GM13976 (cell line): ENCODE data around the gene C22orf31.

Experiments used
- DNase-seq: peaks from one replicate; pipeline ENCODE4 v3.0.0; 2012; ENCODE audit warnings: low spot score
- CTCF ChIP-seq: IDR thresholded peaks from 2 replicates; pipeline ENCODE4 v1.5.1; 2012; ENCODE audit warnings: borderline replicate concordance, mild to moderate bottlenecking; ENCODE audit not compliant: insufficient read depth; ENCODE audit errors: extremely low read depth, missing control alignments, control extremely low read depth
- in situ Hi-C: fragments of 300-500 bp; cut with MboI; formaldehyde crosslinking; loops from one replicate; pipeline ENCODE4 v1.12.0; 2022; ENCODE audit warnings: low sequenced_read_pairs, mixed read lengths, inconsistent platforms; ENCODE audit not compliant: unreplicated experiment

C22orf31 gene

GRCh38 chr22:29009148-29009547 lies 52.5 kb downstream of the C22orf31 start:
- in situ Hi-C loops: no loop called here
- DNase-seq: no peak
- no peak for TF ChIP-seq CTCF
